HTERT RPE-1 (cell line): Measurements from ENCODE around the gene NOL9.

Experiments
- in situ Hi-C: fragments of 300-500 bp; cut with MboI; formaldehyde crosslinking; loops from 4 replicates; pipeline ENCODE4 v1.14.3; 2020; ENCODE audit warnings: low sequenced_read_pairs

The NOL9 gene

GRCh38 chr1:6473156-6473555, 81.2 kb downstream of the NOL9 start:
- in situ Hi-C loops, result no loop called here

DNA sequence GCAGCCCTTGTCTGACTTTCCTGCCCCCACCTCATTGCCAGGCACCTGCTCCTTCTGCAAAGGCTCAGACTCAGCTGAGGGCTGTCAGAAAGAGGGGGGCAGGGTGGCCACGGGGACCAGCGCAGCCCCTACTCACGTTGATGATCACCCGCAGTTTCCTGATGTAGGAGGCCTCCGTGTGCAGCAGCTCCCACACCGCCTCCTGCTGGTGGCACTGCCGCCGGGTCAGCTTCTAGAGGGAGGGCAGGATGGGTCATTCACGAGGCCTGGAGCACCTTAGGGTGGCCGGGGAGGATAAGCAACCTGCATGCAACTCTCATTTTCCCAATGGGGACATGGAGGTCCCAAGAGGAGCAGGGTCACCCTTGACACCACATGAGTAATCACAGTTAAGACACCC, 81.9 kb downstream of the NOL9 start:
- in situ Hi-C loops, result no loop called here

DNA sequence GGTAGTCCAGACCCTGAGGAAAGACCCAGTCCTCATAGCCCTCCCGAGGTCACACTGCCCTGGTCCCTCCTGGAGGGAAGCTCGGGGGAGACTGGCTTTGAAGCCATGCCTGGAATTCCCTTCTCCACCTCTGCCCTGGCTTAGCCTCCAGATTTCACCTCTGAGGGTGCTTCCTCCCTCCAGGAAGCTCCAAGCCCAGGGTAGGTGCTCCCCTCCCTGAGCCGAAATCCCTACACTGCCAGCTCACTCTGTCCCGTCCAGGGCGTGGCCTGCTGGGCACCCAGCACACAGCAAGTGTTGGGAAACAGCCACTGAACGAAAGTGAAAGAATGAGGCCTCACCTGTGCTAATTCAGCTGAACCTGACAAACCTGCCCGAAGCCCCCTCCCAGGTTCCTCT, 82.3 kb downstream of the NOL9 start:
- in situ Hi-C loops, result no loop called here
